ENCODE results near the gene EPHA8. TPM values are rescaled to one million over a fixed set of nuclear protein-coding genes. Genes with fewer than 3 reads are reported as not detected.

EPHA8 gene
- total RNA-seq, 1 experiment from 2014 or later, result not detected

- ChIA-PET POLR2A (no interaction called here), CTCF (no interaction called here)
- no peak overlapping the region for H3K4me3 ChIP-seq (ENCODE audit: low read depth, low read length)
- no peaks in the 10 kb centered on the region for H3K36me3 Mint-ChIP-seq (ENCODE audit: insufficient read depth, unreplicated experiment)
- no peaks in the 10 kb centered on the region for H3K36me3 ChIP-seq (ENCODE audit: control insufficient read depth, insufficient read depth, low read length)
- no peaks in the 10 kb centered on the region for H3K9me3 ChIP-seq
- no peaks in the 10 kb centered on the region for H3K4me1 Mint-ChIP-seq (ENCODE audit: low read depth, unreplicated experiment)
- H3K4me3 Mint-ChIP-seq (ENCODE audit: unreplicated experiment), result no peak overlapping the region
- H3K4me1 ChIP-seq, result no peaks in the 10 kb centered on the region
- intact Hi-C loops (cut with micrococcal nuclease; ENCODE audit: unreplicated experiment), result no loop called here
- TF ChIP-seq, protein P1, sequence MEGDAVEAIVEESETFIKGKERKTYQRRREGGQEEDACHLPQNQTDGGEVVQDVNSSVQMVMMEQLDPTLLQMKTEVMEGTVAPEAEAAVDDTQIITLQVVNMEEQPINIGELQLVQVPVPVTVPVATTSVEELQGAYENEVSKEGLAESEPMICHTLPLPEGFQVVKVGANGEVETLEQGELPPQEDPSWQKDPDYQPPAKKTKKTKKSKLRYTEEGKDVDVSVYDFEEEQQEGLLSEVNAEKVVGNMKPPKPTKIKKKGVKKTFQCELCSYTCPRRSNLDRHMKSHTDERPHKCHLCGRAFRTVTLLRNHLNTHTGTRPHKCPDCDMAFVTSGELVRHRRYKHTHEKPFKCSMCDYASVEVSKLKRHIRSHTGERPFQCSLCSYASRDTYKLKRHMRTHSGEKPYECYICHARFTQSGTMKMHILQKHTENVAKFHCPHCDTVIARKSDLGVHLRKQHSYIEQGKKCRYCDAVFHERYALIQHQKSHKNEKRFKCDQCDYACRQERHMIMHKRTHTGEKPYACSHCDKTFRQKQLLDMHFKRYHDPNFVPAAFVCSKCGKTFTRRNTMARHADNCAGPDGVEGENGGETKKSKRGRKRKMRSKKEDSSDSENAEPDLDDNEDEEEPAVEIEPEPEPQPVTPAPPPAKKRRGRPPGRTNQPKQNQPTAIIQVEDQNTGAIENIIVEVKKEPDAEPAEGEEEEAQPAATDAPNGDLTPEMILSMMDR (IDR thresholded peaks at IDR 0.05; ENCODE audit: insufficient read depth in 1 of 2, low read depth in 1 of 2, low read length in 1 of 2, severe bottlenecking in 1 of 2, unreplicated experiment in 1 of 2), result no peak
- H3K27me3 Mint-ChIP-seq (ENCODE audit: insufficient read depth, unreplicated experiment), result no peaks in the 10 kb centered on the region
- H3K27me3 ChIP-seq (replicated peaks; ENCODE audit: control insufficient read depth, insufficient read depth, low read length), result no peaks in the 10 kb centered on the region
- no peak for DNase-seq
- no peak overlapping the region for H3K27ac Mint-ChIP-seq (ENCODE audit: unreplicated experiment)
- BruUV-seq (replicated peaks), result no TSS peak
- no peaks in the 10 kb centered on the region for H3K9me3 Mint-ChIP-seq (ENCODE audit: unreplicated experiment)
These were observed 70.6 kb downstream of the EPHA8 start for GRCh38 chr1:22633697-22634463.

- intact Hi-C loops (cut with micrococcal nuclease; ENCODE audit: unreplicated experiment), result no loop called here
- H3K9me3 Mint-ChIP-seq (ENCODE audit: unreplicated experiment), result no peaks in the 10 kb centered on the region
- no peaks in the 10 kb centered on the region for H3K4me1 Mint-ChIP-seq (ENCODE audit: low read depth, unreplicated experiment)
- BruUV-seq (replicated peaks), result no TSS peak
- no peaks in the 10 kb centered on the region for H3K27me3 Mint-ChIP-seq (ENCODE audit: insufficient read depth, unreplicated experiment)
- TF ChIP-seq, protein P1 (IDR thresholded peaks at IDR 0.05; ENCODE audit: insufficient read depth in 1 of 2, low read depth in 1 of 2, low read length in 1 of 2, severe bottlenecking in 1 of 2, unreplicated experiment in 1 of 2), result no peak
- DNase-seq, result no peak
- no peaks in the 10 kb centered on the region for H3K27me3 ChIP-seq (replicated peaks; ENCODE audit: control insufficient read depth, insufficient read depth, low read length)
- no peaks in the 10 kb centered on the region for H3K36me3 Mint-ChIP-seq (ENCODE audit: insufficient read depth, unreplicated experiment)
- CTCF ChIA-PET, result no interaction called here
- POLR2A ChIA-PET, result no interaction called here
- no peaks in the 10 kb centered on the region for H3K9me3 ChIP-seq
- H3K4me3 ChIP-seq (ENCODE audit: low read depth, low read length), result no peak overlapping the region
- no peaks in the 10 kb centered on the region for H3K4me1 ChIP-seq
- no peak overlapping the region for H3K4me3 Mint-ChIP-seq (ENCODE audit: unreplicated experiment)
- no peak overlapping the region for H3K27ac Mint-ChIP-seq (ENCODE audit: unreplicated experiment)
- no peaks in the 10 kb centered on the region for H3K36me3 ChIP-seq (ENCODE audit: control insufficient read depth, insufficient read depth, low read length)
These were observed 72.1 kb downstream of the EPHA8 start for GRCh38 chr1:22635436-22635835.

DNA sequence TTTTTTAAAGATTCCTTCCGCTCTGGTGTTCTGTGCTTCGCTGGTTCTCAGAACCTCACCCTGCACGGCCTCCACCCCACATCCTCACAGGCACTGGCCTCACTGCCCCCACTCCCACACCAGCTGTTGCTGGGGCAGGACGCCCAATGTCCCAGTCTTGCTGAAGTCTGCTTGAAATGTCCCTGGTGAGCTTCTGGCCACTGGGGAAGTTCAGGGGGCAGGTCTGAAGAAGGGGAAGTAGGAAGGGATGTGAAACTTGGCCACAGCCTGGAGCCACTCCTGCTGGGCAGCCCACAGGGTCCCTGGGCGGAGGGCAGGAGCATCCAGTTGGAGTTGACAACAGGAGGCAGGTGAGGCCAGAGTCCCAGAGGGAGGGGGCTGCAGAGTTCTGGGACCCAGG, 73.1 kb downstream of the EPHA8 start, which contains the start of gene C1QA:
C1QA (plus strand) TSS at position 276 of the 400 bp plus-strand sequence. CDS start 989 bp downstream, outside the sequence.
- no peaks in the 10 kb centered on the region for H3K9me3 ChIP-seq
- no peak within 1 kb of the TSS for H3K4me3 ChIP-seq (ENCODE audit: low read depth, low read length)
- H3K27me3 ChIP-seq (replicated peaks; ENCODE audit: control insufficient read depth, insufficient read depth, low read length), result no peaks in the 10 kb centered on the region
- intact Hi-C loops (cut with micrococcal nuclease; ENCODE audit: unreplicated experiment), result no loop called here
- no peaks in the 10 kb centered on the region for H3K9me3 Mint-ChIP-seq (ENCODE audit: unreplicated experiment)
- POLR2A ChIA-PET, result no interaction called here
- BruUV-seq (replicated peaks), result no TSS peak
- DNase-seq, result no peak
- H3K4me1 ChIP-seq, result no peaks in the 10 kb centered on the region
- no peak within 1 kb of the TSS for H3K27ac Mint-ChIP-seq (ENCODE audit: unreplicated experiment)
- H3K36me3 Mint-ChIP-seq (ENCODE audit: insufficient read depth, unreplicated experiment), result no peaks in the 10 kb centered on the region
- no peaks in the 10 kb centered on the region for H3K27me3 Mint-ChIP-seq (ENCODE audit: insufficient read depth, unreplicated experiment)
- no peaks in the 10 kb centered on the region for H3K4me1 Mint-ChIP-seq (ENCODE audit: low read depth, unreplicated experiment)
- CTCF ChIA-PET, result no interaction called here
- no peak within 1 kb of the TSS for H3K4me3 Mint-ChIP-seq (ENCODE audit: unreplicated experiment)
- TF ChIP-seq, protein P1 (IDR thresholded peaks at IDR 0.05; ENCODE audit: insufficient read depth in 1 of 2, low read depth in 1 of 2, low read length in 1 of 2, severe bottlenecking in 1 of 2, unreplicated experiment in 1 of 2), result no peak
- no peaks in the 10 kb centered on the region for H3K36me3 ChIP-seq (ENCODE audit: control insufficient read depth, insufficient read depth, low read length)

Data from Caco-2 (cell line).